NCI-H128 (cell line): ENCODE results near the gene EMX1.

Experiments used
- DNase-seq: peaks from one replicate; lab custom pipeline; 2025; ENCODE audit not compliant: unreplicated experiment; lab: John Stamatoyannopoulos, UW

EMX1 gene

DNA sequence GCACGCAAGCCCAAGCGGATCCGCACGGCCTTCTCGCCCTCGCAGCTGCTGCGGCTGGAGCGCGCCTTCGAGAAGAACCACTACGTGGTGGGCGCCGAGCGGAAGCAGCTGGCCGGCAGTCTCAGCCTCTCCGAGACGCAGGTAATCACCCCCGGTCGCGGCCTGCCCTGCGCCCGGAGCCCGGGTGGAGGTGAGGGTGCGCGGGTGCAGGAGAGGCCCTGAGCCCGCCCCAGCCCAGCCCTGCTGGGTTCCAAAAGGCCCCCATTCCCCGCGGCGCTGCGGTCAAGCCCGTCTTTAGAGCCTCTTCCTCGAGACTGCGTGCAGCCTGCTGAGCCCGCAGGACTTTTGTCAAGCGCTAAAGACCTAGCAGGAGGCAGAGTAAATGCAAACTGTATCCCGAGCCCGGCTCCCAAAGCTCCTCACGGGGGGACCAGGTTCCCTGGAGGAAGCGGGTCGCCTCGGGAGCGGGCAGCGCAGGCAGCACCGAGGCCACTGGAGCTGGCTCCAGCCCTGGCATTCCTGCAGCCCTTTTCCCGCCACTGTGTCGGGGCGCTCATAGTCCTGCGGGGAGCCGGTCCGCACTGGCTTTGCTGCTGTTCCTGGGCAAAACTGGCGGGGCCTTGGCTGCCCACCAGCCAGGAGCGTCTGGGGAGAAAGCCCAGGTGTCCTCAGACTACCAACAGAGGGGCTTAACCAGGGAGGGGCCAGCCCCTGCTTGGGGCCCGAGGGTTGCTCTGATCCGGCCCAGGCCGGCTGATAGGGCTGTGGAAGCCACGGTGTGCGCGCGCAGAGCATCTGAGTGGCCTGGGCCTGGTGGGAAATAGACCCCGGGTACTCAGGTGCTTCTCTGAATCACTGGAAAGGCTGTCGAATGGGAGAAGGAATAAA lies 7.3 kb downstream of the EMX1 start:
- no peak for DNase-seq

DNA sequence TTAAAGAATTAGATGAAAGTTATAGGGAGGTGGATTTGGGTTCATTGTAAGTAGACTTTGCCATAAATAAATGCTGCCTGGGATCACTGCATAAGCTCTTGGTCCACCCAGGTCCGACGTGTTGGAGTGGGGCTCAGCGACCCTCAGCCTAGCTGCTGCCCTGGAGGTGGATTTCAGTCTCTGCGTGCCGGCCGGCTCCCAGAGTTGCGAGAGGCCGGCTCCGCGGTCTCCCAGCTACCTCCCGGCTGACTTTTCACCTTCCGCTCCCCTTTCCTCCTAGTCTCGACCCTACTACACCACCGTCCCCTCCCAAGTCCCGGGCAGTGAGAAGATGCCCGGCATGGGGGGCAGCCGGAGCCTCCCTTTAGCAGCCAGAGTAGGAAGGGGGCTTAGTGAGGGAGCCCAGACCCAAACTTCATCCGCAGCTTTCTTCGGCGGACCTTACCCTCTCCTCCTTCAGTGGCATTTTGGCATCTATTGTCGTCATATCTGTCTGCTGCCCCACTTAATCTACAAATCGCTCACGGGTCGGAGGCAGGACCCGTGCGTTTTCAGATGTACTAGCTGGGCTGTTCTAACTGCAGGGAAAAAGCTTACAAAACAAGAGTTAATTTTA lies 8.1 kb downstream of the EMX1 start:
- DNase-seq: no peak

DNA sequence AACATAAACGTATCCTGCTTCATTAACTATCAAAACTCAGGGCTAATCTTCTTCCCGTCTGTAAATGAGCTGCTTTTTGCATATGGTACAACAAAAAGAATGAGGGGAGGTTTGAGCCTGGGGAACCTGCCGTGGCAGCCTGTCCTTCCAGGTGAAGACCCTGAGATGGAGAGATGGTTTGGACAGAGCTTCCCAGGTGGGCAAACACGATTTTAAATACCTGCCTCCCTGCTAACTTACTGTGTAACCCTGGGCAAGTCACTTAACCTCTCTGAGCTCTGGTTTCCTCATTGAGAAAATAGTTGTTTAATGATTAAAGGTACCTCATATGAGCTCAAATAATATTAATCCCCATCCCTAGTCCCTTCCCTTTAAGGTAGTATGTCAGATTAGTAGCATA lies 9.0 kb downstream of the EMX1 start:
- DNase-seq: no peak

DNA sequence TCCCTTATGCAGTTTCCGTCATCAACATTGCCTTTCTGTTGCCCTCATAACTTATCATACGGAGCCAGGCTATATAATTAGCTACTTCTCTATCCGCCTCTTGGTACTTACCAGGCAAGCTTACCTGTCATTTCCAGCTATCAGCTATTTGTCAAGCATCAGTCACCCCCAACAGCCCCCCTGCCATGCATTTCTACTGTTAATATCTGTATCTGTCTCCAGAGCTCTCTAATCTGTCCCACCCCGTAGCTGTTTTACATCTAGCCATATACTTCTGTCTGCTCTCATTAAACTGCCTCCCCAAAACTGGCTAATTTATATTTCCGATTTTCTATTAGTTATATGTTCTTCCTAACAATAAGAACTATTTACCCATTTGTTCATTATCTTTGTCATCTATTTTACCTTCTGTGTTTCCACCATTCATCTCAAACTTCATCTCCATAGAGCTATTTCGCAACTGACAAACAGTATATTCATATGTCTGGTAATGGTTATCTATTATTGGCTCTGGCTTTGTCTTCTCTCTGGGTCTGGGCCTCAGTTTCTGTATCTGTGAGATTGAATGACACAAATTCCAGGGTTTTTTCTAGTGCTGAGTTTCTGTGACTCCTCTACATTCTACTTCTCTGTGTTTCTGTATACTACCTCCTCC lies 9.6 kb downstream of the EMX1 start:
- DNase-seq: no peak

DNA sequence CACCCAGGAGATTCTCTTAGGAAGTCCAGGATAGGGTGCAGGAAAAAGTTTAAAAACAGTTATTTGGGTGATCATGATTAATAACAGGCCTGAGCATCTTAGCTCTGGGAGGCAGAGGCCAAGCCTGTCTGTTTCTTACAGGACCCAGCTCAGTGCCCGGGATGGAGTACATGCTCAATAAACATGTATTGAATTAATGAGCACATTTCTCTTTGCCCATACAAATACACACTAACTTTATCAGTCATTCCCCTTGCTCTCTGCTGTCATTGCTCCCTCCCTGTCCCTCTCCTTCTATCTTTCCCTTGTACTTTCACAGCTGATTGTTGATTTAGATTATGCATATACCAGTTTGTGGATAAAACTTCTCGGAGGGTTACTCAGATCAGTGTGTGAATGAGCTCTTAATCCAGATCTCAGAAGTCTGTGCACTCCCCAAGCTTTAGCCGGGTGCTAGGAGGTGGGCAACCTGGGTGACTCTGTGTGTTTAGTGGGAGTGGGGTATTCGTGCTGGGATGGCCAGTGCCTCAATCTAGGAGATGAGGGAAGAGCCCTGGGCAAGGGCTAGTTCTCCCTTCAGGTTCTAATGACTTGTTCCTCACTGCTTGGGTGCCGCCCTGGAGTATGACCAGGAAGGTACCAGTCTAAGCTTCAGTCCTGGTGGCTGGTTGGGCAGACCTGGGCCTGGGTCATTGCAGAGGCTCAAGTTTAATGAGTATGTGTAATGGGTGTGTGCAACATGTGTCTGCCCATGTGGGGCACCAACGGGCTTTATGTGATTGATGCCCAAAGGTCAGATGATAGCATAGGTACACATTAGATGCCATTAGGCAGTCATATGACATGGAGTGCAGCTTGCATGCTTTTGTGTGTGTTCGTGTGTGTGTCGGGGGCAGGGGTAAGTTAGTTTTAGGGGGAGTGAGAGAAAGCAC lies 10.6 kb downstream of the EMX1 start:
- DNase-seq: no peak

DNA sequence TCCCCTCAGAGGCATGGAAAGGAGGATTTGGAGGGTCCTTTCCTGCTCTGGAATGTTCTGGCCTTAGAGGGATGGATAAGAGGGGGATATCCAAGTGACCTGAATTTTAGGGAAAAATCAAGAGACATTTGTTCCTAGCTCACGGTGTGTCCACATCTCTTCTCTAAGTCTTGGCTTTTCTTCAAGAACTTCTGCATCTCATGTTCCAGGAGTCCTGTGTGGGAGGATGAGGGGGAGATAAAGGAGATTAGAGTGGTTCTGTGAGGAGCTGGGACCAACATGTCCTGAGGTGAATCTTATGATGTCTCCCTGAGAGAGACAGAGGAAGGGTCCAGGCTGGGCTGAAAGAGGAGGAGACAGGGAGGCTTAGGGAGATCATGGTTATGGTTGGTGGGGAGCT lies 11.7 kb downstream of the EMX1 start:
- no peak for DNase-seq

DNA sequence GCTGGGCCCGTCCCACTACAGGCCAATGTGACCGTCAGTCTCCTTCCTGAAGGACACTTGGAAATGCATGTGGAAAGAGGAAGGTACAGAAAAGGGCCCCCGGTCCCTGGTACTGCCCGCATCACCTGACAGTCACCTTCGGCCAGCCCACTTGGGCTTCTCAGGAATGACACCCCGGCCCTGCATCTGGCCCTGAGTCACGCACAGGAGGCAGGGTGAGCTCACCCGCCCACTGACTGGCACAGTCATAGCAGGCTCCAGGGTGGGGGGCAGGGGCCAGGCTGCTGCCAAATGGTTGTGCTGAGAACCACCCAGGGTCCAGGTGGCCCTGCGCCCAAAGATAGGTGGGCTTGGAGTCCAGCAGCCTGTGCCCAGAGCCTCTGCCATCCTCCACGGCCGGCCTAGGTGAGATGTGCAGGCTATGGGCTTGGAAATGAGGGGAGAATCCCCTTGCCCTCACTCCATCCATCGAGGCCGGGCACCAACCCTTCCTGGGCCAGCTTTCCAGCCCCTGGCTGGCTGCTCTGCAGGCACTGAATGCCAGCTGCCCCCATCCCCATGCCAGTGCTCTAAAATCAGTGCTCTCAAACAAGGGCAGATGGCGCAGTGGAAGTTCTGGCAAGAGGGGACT lies 14.1 kb downstream of the EMX1 start:
- DNase-seq: no peak

DNA sequence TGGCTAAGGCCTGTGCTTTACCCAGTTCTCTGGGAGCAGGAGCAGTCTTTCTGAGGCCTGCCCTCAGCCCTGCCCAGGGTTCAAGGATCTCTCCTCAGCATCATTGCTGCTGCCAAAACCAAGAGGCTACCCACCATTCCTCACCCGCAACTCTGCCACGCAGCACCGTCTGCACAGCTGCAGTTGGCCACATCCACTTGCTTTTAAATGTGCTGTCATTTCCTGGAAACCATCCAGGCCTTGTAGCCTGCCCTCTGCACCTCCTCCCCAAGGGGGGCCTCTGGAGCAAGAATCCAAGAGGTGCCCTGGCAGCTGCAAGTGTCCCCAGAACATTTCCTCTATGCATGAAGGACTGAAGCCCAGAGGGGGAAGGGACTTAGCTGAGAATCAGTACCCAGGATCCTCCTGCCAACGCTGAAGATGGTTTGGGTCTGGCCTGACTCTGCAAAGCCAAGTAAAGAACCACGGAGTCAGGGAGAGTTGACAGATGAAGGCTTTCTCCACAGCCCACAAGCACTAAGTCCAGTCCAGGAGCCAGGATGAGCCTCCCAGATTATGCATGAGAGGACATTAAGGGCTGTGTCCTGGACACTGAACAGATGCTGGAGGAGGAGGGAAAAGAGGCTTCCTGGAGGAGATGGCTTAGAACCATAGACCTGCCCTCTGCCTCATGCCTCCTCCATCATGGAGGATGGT lies 14.9 kb downstream of the EMX1 start:
- no peak for DNase-seq

DNA sequence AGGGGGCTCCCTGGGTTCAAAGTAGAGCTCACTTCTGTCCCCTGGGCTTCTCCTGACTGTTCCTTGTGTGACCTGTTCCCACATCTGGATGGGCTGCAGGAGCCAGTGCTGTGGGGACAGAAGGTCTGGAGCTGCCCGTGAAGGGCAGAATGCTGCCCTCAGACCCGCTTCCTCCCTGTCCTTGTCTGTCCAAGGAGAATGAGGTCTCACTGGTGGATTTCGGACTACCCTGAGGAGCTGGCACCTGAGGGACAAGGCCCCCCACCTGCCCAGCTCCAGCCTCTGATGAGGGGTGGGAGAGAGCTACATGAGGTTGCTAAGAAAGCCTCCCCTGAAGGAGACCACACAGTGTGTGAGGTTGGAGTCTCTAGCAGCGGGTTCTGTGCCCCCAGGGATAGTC lies 15.5 kb downstream of the EMX1 start:
- no peak for DNase-seq

DNA sequence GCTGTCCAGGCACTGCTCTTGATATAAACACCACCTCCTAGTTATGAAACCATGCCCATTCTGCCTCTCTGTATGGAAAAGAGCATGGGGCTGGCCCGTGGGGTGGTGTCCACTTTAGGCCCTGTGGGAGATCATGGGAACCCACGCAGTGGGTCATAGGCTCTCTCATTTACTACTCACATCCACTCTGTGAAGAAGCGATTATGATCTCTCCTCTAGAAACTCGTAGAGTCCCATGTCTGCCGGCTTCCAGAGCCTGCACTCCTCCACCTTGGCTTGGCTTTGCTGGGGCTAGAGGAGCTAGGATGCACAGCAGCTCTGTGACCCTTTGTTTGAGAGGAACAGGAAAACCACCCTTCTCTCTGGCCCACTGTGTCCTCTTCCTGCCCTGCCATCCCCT lies 15.9 kb downstream of the EMX1 start:
- no peak for DNase-seq

DNA sequence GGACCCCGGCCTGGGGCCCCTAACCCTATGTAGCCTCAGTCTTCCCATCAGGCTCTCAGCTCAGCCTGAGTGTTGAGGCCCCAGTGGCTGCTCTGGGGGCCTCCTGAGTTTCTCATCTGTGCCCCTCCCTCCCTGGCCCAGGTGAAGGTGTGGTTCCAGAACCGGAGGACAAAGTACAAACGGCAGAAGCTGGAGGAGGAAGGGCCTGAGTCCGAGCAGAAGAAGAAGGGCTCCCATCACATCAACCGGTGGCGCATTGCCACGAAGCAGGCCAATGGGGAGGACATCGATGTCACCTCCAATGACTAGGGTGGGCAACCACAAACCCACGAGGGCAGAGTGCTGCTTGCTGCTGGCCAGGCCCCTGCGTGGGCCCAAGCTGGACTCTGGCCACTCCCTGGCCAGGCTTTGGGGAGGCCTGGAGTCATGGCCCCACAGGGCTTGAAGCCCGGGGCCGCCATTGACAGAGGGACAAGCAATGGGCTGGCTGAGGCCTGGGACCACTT lies 16.4 kb downstream of the EMX1 start:
- DNase-seq: no peak

DNA sequence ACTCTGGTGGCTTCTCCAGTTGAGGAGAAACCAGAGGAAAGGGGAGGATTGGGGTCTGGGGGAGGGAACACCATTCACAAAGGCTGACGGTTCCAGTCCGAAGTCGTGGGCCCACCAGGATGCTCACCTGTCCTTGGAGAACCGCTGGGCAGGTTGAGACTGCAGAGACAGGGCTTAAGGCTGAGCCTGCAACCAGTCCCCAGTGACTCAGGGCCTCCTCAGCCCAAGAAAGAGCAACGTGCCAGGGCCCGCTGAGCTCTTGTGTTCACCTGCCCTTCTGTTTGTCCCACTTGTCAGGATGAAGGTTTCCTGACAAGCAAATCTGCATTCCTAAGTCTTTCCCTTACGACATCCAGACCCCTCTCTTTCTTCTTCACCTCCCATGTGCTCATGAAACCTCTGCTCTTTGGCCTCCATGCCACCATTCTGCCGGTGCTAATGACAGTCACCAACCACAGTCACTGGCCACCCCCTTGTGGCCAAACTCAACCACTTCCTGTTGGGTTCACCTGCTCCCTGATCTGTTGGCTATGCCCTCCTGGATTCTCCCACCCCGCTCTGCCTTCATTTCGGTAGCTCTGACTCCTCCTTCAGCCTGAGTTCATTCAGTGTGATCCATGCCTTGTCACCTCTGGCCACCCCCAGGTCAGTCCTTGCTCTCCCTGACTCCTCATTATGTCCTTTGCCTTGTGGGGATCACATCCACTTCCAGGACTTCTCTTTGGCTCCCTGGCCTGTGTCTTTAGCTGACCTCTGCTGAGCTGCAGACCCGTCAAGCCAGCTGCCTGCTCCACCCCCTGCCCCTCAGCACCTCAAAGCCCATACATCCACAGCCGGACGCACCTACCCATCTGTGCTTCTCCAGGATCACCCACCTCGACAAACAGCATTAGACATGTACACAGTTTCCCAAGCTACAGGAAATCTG lies 17.6 kb downstream of the EMX1 start:
- no peak for DNase-seq

DNA sequence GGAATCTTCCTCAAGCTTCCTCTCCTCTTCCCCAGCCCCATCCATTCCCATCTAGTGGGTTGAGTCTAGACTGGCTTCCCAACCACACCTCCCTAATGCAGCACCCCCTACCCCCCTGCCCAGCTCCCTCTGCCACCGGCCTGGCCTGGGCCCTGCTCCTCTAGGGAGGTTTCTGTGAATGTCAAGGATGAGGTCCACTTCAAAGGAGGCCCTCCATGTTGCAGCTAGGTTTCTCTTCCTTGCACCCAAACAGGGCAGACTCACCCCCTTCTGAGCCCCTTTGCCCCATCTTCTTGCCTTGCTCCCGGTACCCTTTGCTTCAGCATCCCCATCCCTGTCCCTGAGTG lies 18.3 kb downstream of the EMX1 start:
- DNase-seq: no peak

DNA sequence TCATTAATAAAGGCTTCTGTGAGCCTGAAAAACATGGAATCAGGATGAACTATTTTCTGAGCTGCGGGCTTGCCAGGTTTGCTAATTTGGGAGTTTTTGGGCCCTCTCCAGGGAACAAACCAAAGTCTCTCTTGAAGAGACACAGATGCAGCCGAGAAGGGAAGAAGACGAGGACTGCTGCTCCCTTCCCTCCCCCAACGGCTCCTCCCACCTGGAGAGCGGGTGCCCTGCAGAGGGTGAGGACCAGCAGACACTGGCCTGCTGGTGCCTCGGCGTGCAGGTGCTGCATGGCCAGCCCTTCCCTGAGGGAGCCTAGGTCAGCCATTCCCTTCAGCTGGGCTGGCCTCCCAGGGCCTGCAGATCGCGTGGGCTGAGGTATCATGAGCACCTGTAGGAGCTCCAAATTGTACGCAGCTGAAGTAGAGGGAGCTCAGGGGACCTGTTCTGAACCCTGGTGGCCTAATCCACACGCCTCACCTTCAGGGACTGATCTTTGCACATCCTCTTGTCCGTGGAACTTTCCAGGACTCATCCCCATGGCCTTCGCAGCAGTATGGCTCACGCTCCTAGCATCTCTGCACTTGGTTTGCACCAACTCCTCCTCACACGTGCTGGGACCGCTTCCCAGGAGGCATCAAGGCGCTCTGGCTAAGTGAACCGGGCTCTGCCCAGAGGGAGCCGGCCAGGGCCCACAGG lies 19.5 kb downstream of the EMX1 start:
- DNase-seq: no peak

DNA sequence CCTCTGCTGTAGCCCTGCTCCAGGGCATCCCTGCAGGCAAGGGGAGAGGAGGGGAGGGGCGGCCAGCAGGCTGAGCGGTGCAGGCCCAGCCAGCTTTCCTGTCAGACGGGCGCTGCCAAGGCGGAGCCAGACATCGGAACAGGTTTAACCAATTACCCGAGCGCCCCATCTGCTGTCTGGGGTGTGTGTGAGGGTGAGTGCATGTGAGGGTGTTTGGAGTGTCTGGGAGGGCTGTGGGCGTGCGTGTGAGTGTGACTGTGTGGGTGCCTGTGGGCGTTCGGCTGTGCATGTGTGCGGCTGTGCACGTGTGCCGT lies 20.0 kb downstream of the EMX1 start:
- no peak for DNase-seq

DNA sequence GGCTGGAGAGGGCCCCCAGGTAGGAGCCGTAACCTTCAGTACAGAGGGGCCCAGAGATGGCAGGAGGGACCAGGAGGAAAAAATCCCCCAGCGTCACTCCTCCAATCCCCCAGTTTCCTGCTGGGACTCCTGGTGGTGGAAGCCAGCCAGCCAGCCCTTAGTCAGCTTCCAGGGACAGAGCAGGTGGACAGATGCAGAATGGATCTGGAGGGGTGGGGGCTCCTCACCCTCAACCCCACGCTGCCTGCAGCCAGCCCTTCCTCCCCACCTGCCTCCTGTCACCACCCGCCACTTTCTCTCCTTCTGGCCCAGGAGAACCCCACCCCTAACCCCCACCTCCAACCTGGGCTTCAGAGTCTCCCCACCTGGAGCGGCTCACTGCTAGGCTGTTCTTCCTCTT lies 21.1 kb downstream of the EMX1 start:
- DNase-seq: no peak

DNA sequence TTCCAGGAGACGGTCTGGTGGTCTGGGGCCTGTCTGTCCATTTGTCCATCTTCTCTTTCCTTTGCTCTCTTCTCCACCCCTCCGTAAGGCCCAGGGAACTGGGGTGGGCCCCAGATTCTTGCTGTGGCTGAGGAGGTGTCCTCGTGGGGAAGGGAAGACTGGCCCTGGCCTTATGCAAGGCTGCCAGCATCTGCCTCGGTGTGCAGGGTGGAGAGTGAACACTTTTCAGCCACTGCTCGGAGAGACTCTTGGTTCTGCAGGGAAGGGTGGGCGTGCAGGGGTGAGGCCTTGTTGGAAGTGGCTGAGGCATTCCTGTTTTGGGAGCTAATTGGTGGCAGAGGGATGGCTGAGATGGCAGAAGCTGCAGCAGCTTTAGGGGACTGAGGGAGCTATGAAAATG lies 23.0 kb downstream of the EMX1 start:
- no peak for DNase-seq

DNA sequence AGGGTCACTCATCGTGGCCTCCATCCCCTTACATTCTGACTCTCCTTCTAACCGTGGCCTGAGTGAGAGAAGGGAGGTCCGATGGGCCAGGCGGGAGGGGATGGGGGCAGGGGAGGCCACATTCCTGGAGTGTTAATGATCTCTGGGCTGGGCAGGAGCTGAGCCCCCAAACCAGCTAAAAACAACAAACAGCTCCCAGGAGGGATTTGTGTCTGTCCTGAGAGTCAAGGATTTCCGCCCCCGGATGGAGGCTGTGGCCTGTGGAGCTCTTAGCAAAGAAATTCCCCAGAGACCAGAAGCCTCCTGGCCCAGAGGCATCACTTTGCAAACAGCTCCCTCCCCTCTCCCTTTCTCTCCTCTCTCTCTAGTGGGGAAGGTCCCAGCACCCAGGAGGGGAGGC lies 23.5 kb downstream of the EMX1 start:
- no peak for DNase-seq

DNA sequence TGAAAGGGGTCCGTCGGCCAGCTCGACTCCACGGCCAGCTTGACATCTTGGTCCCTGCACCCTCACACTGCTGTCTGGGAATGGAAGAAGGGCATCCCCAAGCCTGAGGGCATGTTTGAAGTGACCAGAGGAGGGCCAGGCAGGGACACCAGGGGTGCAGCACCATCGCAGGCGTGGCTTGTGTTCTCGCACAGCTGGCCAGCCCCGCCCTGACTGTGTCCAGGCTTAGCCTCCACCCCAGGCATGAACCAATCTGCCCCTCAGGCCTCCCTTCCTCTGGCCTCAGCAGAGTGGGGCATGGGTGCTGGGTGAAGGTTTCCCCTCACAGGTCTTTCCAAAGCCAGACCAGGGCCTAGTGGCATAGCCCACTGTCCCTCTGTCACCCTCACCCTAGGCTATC lies 25.0 kb downstream of the EMX1 start:
- no peak for DNase-seq
